Large intestine (tissue), 3 donors: ENCODE results near the gene TMC3. TPM values are rescaled to one million over a fixed set of nuclear protein-coding genes. Genes with fewer than 3 reads are reported as not detected.
A peak's percentile ranks its signal among the peaks of the same experiment; 100 is the strongest.

Experiments used
- DNase-seq, 2 donors: peaks; one replicate each; pipeline versions ENCODE4 v3.0.0 to v3.0.0-alpha.2; 2013
- H3K27ac ChIP-seq: one replicate; pipeline ENCODE4 v1.5.1; 2013; ENCODE audit warnings: low read length
- H3K27me3 ChIP-seq: 2 replicates; pipeline ENCODE4 v1.6.1; 2013; ENCODE audit warnings: low read length; ENCODE audit not compliant: control insufficient read depth, insufficient read depth
- H3K36me3 ChIP-seq: 2 replicates; pipeline ENCODE4 v1.6.1; 2013; ENCODE audit warnings: low read length; ENCODE audit not compliant: control insufficient read depth, insufficient read depth
- H3K4me1 ChIP-seq: one replicate; pipeline ENCODE4 v1.6.1; 2013; ENCODE audit warnings: low read length; ENCODE audit not compliant: control insufficient read depth, insufficient read depth
- H3K4me3 ChIP-seq: one replicate; pipeline ENCODE4 v1.5.1; 2013; ENCODE audit warnings: low read length
- H3K9me3 ChIP-seq: one replicate; pipeline ENCODE4 v1.6.1; 2013; ENCODE audit warnings: mild to moderate bottlenecking, low read depth, low read length, moderate library complexity; ENCODE audit not compliant: control insufficient read depth
- WGBS: methylation state at CpG from one replicate; pipeline ENCODE4 v1.1.5; 2013; ENCODE audit warnings: low lambda C conversion rate; ENCODE audit not compliant: insufficient coverage; 5-methylcytosine and 5-hydroxymethylcytosine counted together
- polyA plus RNA-seq: library from polyadenylated mRNA; unstranded; fragments of 120-200 nt; gene quantifications from one replicate; pipeline ENCODE4 v1.2.1, GENCODE V29; 2013

The TMC3 gene
- polyA plus RNA-seq, 1 donor = 6.2 TPM

DNA sequence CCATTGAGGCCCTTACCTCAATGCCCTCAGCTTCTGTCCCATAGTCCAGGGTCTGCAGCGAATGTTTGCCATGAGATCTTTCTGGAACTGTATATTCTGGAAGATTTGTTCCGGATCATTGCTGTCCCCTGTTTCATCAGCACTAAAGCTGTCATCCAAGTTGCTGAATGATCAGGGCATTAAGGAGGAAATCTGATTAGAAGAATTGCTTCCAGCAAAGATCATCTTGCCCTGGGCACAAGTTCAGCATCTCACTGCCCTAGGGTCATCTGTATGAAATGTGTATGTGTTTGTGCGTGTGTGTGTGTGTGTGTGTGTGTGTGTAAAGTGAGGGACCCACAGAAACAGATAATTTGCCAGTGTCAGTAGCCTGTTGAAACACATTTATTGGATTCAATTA, 1.4 kb downstream of the TMC3 start:
- Histone ChIP-seq H3K4me3 (no peak overlapping the region), H3K4me1 (peaks cover 15% of the 10 kb centered on the region), H3K9me3 (no peaks in the 10 kb centered on the region), H3K36me3 (no peaks in the 10 kb centered on the region), H3K27me3 (no peaks in the 10 kb centered on the region), H3K27ac (peak overlapping the region; percentile 86)
- DNase-seq = peak; percentile 39 to 57
- no CpG with 5 or more reads among the region's 3 CpGs for WGBS

DNA sequence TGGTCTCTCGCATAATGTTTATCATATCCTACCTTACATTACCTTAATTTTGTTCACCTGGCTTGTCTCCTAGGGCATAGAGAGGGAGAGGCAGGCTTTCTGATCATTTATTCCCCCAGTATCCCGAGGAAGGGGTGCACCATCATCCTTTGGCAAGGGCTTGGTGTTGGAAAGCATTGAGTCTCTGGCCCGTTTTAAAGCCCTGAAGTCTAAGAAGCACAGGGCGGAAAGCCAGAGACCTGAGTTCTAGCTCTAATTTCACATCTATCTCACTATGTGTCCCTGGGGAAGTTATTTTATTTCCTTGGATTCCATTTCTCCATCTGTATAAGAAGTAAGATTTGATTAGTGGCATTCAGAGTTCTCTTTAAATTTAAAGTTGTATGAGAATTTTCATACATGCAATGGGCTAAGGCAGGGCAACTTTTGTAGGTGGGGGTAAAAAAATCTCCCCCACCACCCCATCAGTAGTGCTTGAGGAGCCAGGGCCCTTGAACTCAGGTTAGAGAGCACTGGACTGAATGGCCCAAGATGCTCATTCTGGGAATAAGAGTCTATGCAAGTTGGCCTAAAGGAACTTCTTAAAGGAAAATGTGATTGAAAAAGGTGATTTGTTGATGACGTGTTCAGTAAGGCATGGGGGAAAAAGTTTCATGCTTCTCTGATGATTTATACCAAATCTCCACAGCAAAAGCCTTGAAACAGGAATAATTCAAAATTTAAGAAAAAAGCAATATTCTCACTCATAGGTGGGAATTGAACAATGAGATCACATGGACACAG, 10.1 kb downstream of the TMC3 start:
- DNase-seq = no peak
- no peaks in the 10 kb centered on the region for H3K9me3 ChIP-seq
- no peak overlapping the region for H3K4me3 ChIP-seq
- 67% methylated on average over 1 of the region's 5 CpGs for WGBS
- no peaks in the 10 kb centered on the region for H3K4me1 ChIP-seq
- no peaks in the 10 kb centered on the region for H3K27me3 ChIP-seq
- no peaks in the 10 kb centered on the region for H3K36me3 ChIP-seq
- H3K27ac ChIP-seq = no peak overlapping the region

DNA sequence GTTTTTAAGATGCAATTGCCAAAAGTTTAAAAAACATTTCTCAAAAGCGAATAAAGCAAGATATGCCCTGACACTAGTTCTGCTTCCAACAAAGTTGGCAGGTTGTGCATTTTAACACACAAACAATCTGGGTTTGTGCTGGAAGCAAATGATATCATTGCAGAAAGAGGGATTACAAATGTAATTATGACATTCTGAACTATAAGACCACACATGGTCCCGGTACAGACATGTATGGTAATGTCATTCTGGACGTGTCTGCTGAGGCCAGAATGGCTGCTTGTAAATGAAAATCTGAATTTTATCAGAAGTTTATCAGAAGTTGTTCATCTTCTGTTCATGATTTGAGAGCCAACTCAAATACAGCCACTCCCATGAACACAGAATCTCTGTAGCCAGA, 10.7 kb downstream of the TMC3 start:
- WGBS = no CpG with 5 or more reads among the region's 3 CpGs
- Histone ChIP-seq H3K4me3 (no peak overlapping the region), H3K27ac (no peak overlapping the region), H3K27me3 (no peaks in the 10 kb centered on the region), H3K9me3 (no peaks in the 10 kb centered on the region), H3K36me3 (no peaks in the 10 kb centered on the region), H3K4me1 (no peaks in the 10 kb centered on the region)
- DNase-seq = no peak

DNA sequence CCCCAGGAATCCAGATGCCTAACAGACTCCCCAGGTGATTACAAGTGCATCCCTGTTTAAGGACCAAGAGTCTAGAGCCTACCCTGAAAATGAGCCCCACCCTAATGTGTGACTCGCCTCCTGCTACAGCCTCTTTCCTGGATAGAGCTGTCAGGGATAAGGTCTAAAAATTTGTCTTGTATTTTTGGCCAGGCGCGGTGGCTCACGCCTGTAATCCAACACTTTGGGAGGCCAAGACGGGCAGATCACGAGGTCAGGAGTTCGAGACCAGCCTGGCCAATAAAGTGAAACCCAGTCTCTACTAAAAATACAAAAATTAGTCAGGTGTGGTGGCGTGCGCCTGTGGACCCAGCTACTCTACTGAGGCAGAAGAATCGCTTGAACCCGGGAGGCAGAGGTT, 11.2 kb downstream of the TMC3 start:
- no peak for DNase-seq
- H3K9me3 ChIP-seq = no peaks in the 10 kb centered on the region
- H3K27me3 ChIP-seq = no peaks in the 10 kb centered on the region
- H3K36me3 ChIP-seq = no peaks in the 10 kb centered on the region
- H3K4me1 ChIP-seq = no peaks in the 10 kb centered on the region
- no peak overlapping the region for H3K4me3 ChIP-seq
- no CpG with 5 or more reads among the region's 11 CpGs for WGBS
- no peak overlapping the region for H3K27ac ChIP-seq

DNA sequence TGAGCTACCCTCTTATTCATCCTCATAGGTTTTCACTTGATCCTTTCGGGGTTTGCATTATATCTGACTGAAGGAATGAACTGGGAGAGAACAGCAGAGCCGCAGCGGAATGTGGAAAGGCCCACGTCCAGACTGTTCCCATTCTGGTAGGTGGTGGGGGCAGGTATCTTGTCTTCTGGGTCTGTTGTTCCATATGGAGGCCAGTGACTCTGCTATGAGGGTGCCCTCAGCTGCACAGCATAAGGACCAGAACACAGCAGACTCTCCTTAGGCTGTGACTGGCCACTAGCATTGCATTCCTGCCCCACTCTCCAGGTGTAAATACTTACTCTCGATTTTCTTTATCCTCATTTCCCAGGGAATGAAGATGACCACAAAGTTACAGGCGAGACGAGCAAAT, 12.1 kb downstream of the TMC3 start:
- Histone ChIP-seq H3K9me3 (no peaks in the 10 kb centered on the region), H3K27me3 (no peaks in the 10 kb centered on the region), H3K4me1 (no peaks in the 10 kb centered on the region), H3K27ac (no peak overlapping the region), H3K36me3 (no peaks in the 10 kb centered on the region), H3K4me3 (no peak overlapping the region)
- DNase-seq = no peak
- WGBS = no CpG with 5 or more reads among the region's 7 CpGs

DNA sequence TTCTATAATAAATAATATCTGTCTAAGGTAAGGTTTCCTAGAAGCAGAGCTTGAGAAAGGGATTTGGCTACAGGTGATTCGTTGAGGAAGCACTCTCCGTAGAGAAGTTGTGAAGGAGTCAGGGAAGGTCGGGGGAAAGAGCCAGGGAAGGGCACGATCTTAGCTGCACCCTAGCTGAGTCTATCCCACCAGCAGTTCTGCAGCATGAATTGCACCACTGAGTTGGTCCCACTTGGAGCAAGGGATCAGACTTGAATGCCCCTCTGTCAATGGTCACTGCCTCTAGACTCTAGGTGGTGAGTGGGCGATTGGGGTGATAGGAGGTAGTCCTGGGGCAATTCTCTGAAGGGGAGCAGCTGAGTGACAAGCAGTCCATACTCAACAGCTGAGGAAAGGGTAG, 13.5 kb downstream of the TMC3 start:
- Histone ChIP-seq H3K9me3 (no peaks in the 10 kb centered on the region), H3K4me3 (no peak overlapping the region), H3K36me3 (no peaks in the 10 kb centered on the region), H3K27me3 (no peaks in the 10 kb centered on the region), H3K27ac (no peak overlapping the region), H3K4me1 (no peaks in the 10 kb centered on the region)
- DNase-seq = no peak
- no CpG with 5 or more reads among the region's 5 CpGs for WGBS

DNA sequence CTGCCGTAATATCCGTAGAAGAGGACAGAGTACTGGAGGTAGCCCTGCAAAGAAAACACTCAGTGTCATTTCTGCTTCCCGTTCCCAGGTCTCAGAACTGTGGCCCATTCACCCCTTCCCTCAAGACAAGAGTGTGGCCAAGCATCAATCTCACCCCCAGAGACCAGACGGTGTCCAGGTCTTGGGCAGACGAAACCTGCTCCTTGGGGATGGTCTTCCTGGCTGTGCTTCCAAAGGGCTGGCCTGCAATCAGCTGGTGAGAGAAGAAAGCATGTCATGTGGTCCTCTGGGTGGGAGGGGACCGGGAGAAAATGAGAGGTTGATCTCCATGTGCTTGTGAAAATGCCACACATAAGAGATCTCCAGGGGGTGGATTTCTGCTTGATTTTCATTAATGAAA, 15.8 kb downstream of the TMC3 start:
- Histone ChIP-seq H3K4me3 (no peak overlapping the region), H3K36me3 (no peaks in the 10 kb centered on the region), H3K27me3 (no peaks in the 10 kb centered on the region), H3K4me1 (no peaks in the 10 kb centered on the region), H3K9me3 (no peaks in the 10 kb centered on the region), H3K27ac (no peak overlapping the region)
- DNase-seq = no peak
- WGBS = no CpG with 5 or more reads among the region's 6 CpGs

DNA sequence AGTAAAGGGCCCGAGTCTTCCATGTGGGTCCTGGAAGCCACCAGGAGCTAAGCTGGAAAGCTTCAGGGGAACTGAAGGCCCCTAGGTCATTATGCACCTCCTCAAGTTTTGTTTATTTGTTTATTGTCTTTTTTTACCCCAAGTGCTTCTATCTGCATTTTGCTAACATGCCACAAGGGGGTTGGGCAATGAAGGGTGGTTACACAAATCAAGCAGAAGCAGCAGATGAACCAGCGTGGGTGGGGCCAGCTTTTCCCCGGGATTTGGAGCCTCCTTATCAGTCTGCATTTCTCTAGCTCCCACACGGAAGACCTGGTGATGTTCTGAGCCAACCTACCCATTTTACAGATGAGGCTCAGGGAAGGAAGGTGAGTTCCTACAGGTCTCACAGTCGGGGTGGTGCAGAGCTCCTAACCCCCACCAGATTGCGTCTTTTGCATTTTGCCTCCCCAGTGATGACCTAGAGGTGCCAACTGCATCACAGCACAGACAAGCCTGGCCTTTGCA, 16.8 kb downstream of the TMC3 start:
- no peak overlapping the region for H3K27ac ChIP-seq
- WGBS = no CpG with 5 or more reads among the region's 6 CpGs
- DNase-seq = no peak
- H3K4me1 ChIP-seq = no peaks in the 10 kb centered on the region
- H3K27me3 ChIP-seq = no peaks in the 10 kb centered on the region
- H3K9me3 ChIP-seq = no peaks in the 10 kb centered on the region
- no peak overlapping the region for H3K4me3 ChIP-seq
- H3K36me3 ChIP-seq = no peaks in the 10 kb centered on the region

DNA sequence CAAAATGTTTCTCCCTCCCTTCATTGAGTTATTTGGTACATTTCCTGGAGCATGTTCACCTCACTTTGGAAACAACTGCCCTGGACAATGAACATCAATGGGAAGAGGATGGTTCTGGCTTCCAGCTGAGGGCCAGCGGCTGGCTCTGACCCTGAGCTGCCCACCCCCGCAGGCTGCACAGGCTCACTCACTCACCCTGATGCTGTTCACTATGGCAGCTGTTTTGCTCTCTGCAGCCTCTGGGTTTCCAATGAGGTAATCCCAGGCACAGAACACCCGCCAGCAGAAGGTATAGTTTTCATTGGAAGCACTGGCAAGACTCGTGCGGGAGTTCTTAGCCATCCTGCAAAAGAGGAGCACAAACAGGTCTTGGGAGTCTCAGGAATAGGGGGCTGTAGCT, 17.8 kb downstream of the TMC3 start:
- Histone ChIP-seq H3K36me3 (no peaks in the 10 kb centered on the region), H3K4me1 (no peaks in the 10 kb centered on the region), H3K27ac (no peak overlapping the region), H3K27me3 (no peaks in the 10 kb centered on the region), H3K9me3 (no peaks in the 10 kb centered on the region), H3K4me3 (no peak overlapping the region)
- no CpG with 5 or more reads among the region's 5 CpGs for WGBS
- DNase-seq = no peak

DNA sequence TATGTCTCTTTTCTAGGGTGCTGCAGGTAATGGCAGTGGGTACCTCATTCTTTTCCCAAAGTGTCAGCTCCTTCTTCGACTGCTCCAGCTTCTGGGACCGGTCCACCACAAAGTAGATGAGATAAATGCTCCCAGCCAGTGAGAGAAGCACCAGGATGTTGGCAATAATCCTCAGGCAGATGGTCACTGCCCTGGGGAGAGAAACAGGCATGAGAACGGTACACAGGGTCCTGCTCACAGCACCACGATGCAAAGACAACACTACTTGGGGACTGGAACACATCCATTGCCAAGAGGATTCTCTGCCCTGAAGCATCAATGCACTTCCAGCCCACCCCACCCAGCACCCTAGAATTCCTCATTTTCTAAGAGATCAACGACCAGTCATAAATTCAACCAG, 22.4 kb downstream of the TMC3 start:
- no peaks in the 10 kb centered on the region for H3K9me3 ChIP-seq
- no peaks in the 10 kb centered on the region for H3K36me3 ChIP-seq
- no peaks in the 10 kb centered on the region for H3K4me1 ChIP-seq
- H3K27ac ChIP-seq = no peak overlapping the region
- H3K27me3 ChIP-seq = no peaks in the 10 kb centered on the region
- no peak for DNase-seq
- no CpG with 5 or more reads among the region's 5 CpGs for WGBS
- H3K4me3 ChIP-seq = no peak overlapping the region

DNA sequence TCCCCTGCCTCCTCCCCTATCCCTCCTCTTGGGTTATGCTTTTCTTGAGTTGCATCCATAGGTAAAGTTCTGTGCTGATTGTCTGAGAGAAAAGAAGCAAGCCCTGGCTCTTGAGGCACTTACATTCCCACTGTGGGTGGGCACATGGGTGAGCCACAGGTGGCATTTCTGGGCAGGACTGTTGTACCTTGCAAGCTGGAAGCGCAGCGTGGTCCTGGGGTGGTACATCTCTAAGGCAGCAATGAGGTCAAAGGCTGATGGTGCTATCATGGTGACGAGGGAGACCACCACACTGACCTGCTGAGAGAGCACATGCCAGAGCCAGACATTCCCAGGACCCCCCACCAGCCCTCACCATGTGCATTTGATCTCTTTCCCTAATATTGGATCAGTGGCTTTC, 24.7 kb downstream of the TMC3 start:
- Histone ChIP-seq H3K4me3 (no peak overlapping the region), H3K27ac (no peak overlapping the region), H3K4me1 (no peaks in the 10 kb centered on the region), H3K36me3 (no peaks in the 10 kb centered on the region), H3K9me3 (no peaks in the 10 kb centered on the region), H3K27me3 (no peaks in the 10 kb centered on the region)
- no peak for DNase-seq
- WGBS = no CpG with 5 or more reads among the region's 3 CpGs
